Retinal pigment epithelial cell (primary cell): ENCODE results near the gene CREB3L2.

ENCODE experiments used
- DNase-seq: peaks from one replicate; pipeline ENCODE4 v3.0.0-alpha.2; 2010; ENCODE audit warnings: low read depth
- H3K4me3 ChIP-seq: 2 replicates; pipeline ENCODE4 v1.5.1; 2011; ENCODE audit warnings: mild to moderate bottlenecking, low read length, control low read depth, moderate library complexity
- TF ChIP-seq, protein P1 (sequence below): conservative IDR thresholded peaks from 2 replicates; pipeline ENCODE4 v1.5.1; 2011; ENCODE audit warnings: low read depth, low read length, control low read depth, inconsistent platforms

The CREB3L2 gene

DNA sequence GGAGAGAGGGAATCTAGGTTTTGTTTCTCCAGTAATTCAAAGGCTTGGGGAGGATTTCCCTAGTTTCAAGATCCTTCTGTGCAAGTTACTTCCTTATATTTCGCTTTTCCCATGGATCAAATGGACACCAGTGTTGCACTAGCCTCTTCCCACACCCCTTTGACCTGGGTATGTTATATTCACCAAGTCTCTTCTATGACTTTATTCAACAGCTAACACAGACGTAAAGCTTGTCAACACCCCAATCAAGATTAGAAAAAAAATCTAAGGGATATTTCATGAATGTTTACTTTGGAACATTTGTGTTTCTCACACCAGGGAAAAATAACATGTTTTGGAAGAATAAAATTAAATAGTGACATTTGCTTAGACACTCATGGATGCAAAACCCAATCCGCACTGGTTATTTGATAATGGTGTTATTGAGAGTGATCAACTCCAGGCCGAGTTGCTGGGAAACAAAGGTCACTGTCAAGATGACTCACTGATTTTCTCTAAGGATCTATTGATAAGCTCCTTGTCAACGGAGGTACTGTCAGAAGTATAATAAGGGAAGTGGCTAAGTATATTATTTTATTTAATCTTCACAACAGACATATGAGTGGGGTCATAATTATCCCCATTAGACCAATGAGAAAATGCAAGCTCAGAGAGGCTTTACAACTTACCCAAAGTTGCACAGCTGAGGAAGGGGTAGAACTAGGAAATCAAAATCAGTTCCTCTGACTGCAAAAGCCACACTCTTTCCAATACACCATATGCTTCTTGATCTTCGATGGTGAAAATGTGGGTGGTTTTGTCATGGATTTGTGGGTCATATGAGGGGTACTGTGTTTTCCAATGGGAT is 52.2 kb downstream of the CREB3L2 start:
- no peak for DNase-seq
- TF ChIP-seq, protein P1, sequence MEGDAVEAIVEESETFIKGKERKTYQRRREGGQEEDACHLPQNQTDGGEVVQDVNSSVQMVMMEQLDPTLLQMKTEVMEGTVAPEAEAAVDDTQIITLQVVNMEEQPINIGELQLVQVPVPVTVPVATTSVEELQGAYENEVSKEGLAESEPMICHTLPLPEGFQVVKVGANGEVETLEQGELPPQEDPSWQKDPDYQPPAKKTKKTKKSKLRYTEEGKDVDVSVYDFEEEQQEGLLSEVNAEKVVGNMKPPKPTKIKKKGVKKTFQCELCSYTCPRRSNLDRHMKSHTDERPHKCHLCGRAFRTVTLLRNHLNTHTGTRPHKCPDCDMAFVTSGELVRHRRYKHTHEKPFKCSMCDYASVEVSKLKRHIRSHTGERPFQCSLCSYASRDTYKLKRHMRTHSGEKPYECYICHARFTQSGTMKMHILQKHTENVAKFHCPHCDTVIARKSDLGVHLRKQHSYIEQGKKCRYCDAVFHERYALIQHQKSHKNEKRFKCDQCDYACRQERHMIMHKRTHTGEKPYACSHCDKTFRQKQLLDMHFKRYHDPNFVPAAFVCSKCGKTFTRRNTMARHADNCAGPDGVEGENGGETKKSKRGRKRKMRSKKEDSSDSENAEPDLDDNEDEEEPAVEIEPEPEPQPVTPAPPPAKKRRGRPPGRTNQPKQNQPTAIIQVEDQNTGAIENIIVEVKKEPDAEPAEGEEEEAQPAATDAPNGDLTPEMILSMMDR: no peak
- H3K4me3 ChIP-seq: no peak overlapping the region

DNA sequence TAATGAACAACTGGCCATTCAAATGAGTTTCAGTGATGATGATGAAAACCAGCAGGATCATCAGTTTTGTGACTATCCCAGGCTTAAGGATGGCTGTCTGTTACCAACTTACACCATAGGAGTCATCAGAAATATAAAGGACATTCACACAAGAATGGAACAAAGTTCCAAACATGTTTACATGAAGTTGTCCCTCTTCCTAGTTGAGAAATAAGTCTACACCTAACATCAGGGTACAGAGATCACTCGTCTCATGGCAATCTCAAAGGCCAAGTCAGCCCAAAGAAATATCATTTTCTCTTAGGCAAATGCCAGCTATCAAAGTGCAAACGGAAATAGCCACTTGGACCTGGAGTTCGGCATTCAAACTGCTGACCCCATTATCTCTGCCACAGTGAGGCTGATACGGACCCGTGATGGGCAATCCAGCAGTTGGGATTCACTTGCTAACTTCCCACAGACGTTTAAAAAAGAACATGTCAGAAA is 53.0 kb downstream of the CREB3L2 start:
- TF ChIP-seq, protein P1: no peak

DNA sequence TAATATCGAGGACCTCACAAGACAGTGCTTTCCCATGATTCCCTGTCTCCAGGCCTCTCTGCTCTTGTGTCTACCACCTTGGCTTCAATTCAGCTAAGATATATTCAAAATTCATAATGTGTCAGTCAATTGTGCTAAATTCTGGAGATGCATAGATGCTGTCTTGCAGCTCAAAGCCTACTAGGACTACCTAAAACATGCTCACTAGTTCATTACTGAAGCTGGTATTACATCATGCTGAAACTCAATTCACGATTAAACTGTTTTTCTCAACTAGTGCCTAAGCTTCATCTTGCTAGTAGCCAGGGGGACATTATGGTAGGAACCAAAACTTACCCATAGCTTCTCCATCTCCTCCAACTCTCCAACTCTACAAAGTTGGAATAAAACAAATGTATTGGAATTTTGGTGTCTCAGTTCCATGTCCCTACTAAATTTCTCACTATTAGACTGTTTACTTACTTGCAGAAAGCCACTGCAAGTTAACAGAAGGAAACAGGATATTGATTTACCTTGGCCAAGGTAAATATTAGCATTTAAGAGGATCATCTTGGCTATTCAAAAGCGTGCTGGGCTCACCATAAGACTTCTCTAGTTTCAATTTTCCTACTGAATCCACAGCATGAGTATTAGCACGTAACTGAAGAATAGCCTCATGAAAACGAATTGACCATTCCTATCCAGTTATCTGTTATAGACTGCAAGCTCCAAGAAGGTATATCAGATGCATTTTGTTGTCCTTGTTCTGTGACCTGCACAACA is 53.6 kb downstream of the CREB3L2 start:
- no peak overlapping the region for H3K4me3 ChIP-seq
- DNase-seq: no peak
- TF ChIP-seq, protein P1: no peak

More for the DNA sequence above, 53.0 kb downstream of the CREB3L2 start:
- no peak overlapping the region for H3K4me3 ChIP-seq
- no peak for DNase-seq

DNA sequence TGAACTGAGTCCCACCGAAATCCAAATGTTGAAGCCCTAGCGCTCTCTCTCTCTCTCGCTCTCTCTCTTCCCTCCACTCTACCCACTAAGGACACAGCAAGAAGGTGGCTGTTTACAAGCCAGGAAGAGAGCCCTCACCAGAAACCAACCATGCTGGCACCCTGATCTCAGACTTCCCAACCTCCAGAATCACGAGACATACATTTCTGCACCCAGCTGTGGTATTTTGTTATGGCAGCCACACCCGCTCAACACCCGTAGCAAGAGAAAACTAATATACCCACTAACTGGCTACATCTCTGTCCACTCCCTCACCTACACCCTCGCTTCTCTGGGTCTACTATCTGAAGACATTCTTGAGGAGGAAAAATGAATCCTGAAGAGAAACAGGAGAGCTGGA is 54.8 kb downstream of the CREB3L2 start:
- no peak for DNase-seq
- no peak overlapping the region for H3K4me3 ChIP-seq
- TF ChIP-seq, protein P1: no peak

DNA sequence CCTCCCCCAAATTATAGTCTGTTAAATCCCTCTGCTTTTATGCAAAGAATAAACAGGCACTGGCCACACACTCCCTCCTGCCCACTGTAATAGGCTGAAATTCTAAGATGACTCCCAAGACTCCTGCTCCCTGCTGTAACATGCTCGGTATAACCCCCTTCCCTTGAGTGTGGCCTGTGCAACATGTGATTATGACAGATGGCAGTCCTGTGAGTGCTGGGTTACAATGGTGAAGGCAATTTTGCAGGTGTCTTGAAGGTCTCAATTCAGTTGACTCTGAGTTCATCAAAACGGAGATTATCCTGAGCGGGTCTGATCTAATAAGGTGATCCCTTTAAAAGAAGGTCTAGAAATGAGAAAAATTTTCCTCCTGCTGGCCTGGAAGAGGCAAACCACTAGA is 55.9 kb downstream of the CREB3L2 start:
- no peak overlapping the region for H3K4me3 ChIP-seq
- TF ChIP-seq, protein P1: no peak
- no peak for DNase-seq

DNA sequence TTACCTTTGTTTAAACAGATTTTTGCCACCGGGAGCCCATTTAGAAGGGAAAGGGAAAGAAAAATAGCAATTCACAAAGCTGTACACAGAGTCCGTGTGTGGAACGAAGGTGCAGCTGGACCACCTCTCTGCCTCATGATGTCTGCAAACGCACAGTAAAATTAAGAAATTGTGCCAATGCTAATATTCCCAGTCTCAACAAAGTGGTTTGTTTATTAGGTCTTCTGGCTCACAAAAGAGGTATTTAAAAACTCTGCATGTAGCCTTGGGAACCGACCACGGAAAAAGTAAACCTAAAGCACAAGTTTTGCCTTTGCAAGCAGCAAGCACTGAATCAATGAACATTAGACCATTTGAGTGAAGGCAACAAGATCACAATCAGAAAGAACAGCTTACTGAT is 57.7 kb downstream of the CREB3L2 start:
- DNase-seq: no peak
- H3K4me3 ChIP-seq: no peak overlapping the region
- TF ChIP-seq, protein P1: no peak
